Left ventricle myocardium inferior (tissue), 1 donor: Measurements from ENCODE around the gene CDC25A. TPM values are rescaled to one million over a fixed set of nuclear protein-coding genes. Genes with fewer than 3 reads are reported as not detected.
A peak's percentile ranks its signal among the peaks of the same experiment; 100 is the strongest.

ENCODE experiments used
- DNase-seq: peaks from one replicate; pipeline ENCODE4 v3.0.0-alpha.2; 2020
- H3K27ac ChIP-seq: fragments of 200-600 bp; replicated peaks from 2 replicates; pipeline ENCODE4 v1.8.0; 2021
- H3K27me3 ChIP-seq: fragments of 200-600 bp; 2 replicates; pipeline ENCODE4 v1.8.0; 2021; ENCODE audit warnings: low read depth
- H3K36me3 ChIP-seq: fragments of 200-600 bp; 2 replicates; pipeline ENCODE4 v1.8.0; 2021
- H3K4me1 ChIP-seq: fragments of 200-600 bp; 2 replicates; pipeline ENCODE4 v1.8.0; 2021
- H3K4me3 ChIP-seq: fragments of 200-600 bp; 2 replicates; pipeline ENCODE4 v1.8.0; 2021; ENCODE audit warnings: mild to moderate bottlenecking, moderate library complexity
- H3K9me3 ChIP-seq: fragments of 200-600 bp; replicated peaks from 2 replicates; pipeline ENCODE4 v1.8.0; 2021
- CTCF ChIP-seq: fragments of 200-600 bp; IDR thresholded peaks from 2 replicates; pipeline ENCODE4 v1.8.0; 2021; ENCODE audit warnings: antibody characterized with exemption, mild to moderate bottlenecking, borderline replicate concordance
- intact Hi-C: fragments of 100-400 bp; cut with micrococcal nuclease; formaldehyde crosslinking; loops from one replicate; pipeline ENCODE4 v1.11.0; 2022
- total RNA-seq: library from RNA; stranded (reverse); fragmentation: NEBNext Ultra II Directional; extraction: Animal tissue kit (Norgen Biotek cat#: 25700); gene quantifications from one replicate; pipeline ENCODE4 v1.2.1, GENCODE V29; 2021
- donor health status: DM: no; HTN: yes; CAD: no; lungs with severe emphysema.

CDC25A gene
- total RNA-seq, 1 donor from 2014 or later, result 0.52 TPM

DNA sequence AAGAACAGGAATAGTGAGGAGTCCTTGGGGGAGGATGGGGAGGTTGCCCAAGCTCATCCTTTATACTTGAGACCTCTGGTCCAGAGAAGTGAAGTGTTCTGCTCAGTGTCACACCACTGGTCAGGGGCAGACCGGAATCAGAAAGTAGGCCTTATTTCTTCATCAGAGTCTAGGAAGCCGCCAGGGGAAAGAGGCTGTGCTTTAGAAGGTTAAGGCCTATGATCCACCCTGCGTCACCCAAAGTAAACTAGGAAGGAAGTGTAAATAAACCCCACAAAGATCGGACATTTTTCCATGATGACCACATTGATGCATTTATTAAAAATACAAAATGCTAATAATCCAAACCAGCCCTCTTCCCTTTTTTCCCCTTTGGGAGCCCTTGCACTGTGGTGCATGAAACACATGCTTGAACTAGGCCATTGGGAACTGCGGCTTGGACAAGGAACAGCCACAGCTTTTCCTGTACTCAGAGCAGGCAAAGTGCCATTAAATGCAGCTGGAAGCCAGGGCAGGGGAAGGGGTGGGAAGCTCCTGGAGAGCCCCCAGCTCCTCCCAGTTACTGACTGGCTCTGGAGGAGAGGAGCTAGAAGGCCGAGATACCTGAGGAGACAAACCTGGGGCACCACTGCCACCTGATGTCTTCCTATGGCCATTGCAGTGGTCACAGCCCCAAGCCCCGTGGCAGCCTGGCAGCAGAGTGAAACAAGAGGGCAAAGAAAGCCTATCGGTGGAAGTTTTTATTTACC lies 37.0 kb downstream of the CDC25A start:
- peak overlapping the region; percentile 12 for H3K4me3 ChIP-seq
- peak overlapping the region; percentile 78 for H3K27ac ChIP-seq
- H3K36me3 ChIP-seq, result no peaks in the 10 kb centered on the region
- H3K9me3 ChIP-seq, result no peaks in the 10 kb centered on the region
- peak; percentile 72 for DNase-seq
- peaks cover 21% of the 10 kb centered on the region for H3K4me1 ChIP-seq
- no peaks in the 10 kb centered on the region for H3K27me3 ChIP-seq
- peak; percentile 93 for TF ChIP-seq CTCF
- intact Hi-C loops, result loop anchor here (10.0 kb wide), 1 partner anchor 166 kb away; no protein-coding TSS in a partner anchor

DNA sequence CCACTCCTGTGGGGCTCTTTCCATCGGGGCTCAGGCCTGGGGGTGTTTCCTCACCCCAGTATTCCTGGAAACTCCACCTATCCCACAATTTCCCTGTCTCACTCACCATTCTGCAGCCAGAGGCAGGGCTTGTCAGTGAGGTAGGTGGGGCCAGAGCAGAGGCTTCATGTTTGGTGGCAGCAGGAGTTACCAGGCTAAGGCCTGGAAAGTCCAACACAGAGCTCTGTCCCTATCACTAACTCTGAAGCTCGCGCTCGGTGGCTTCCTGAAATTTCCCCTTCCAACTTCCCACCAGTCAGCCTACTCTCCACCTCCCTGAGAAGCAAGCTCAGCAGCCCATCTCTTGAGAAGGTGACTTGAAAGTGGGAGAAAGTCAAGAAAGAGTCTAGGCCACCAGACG lies 44.2 kb downstream of the CDC25A start:
- TF ChIP-seq CTCF, result no peak
- no peaks in the 10 kb centered on the region for H3K36me3 ChIP-seq
- H3K4me3 ChIP-seq, result no peak overlapping the region
- H3K27me3 ChIP-seq, result no peaks in the 10 kb centered on the region
- H3K9me3 ChIP-seq, result no peaks in the 10 kb centered on the region
- peak overlapping the region; percentile 61 for H3K27ac ChIP-seq
- peaks cover 22% of the 10 kb centered on the region for H3K4me1 ChIP-seq
- intact Hi-C loops, result no loop called here
- DNase-seq, result no peak

DNA sequence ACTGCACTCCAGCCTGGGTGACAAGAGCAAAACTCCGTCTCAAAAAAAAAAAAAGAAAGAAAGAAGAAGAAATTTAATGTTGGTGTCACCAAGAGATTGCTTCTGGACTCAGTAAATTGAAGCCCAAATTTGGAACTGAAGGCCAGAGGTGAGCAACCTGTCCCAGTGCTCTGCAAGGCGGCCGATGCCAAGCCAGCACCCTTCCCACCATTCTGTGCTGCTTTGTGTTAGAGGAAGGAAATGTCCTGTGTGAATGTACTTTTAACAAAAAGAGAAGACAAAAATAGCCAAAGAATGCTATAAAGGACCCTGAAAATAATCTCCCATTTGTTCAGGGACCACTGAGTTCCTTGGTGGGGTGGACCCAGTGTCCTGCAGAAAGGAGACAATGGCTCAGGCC lies 44.6 kb downstream of the CDC25A start:
- no peaks in the 10 kb centered on the region for H3K9me3 ChIP-seq
- no peak for DNase-seq
- peaks cover 22% of the 10 kb centered on the region for H3K4me1 ChIP-seq
- H3K4me3 ChIP-seq, result no peak overlapping the region
- intact Hi-C loops, result no loop called here
- no peaks in the 10 kb centered on the region for H3K36me3 ChIP-seq
- peak overlapping the region; percentile 61 for H3K27ac ChIP-seq
- no peaks in the 10 kb centered on the region for H3K27me3 ChIP-seq
- TF ChIP-seq CTCF, result no peak

GRCh38 chr3:48142316-48142870 lies 45.8 kb downstream of the CDC25A start:
- H3K4me3 ChIP-seq, result no peak overlapping the region
- intact Hi-C loops, result no loop called here
- no peak for TF ChIP-seq CTCF
- no peaks in the 10 kb centered on the region for H3K9me3 ChIP-seq
- DNase-seq, result no peak
- no peaks in the 10 kb centered on the region for H3K27me3 ChIP-seq
- peaks cover 22% of the 10 kb centered on the region for H3K4me1 ChIP-seq
- peak overlapping the region; percentile 2 for H3K27ac ChIP-seq
- no peaks in the 10 kb centered on the region for H3K36me3 ChIP-seq

- Histone ChIP-seq H3K27ac (peak overlapping the region; percentile 61), H3K4me1 (peaks cover 22% of the 10 kb centered on the region), H3K9me3 (no peaks in the 10 kb centered on the region), H3K4me3 (no peak overlapping the region), H3K36me3 (no peaks in the 10 kb centered on the region), H3K27me3 (no peaks in the 10 kb centered on the region)
- no peak for DNase-seq
- intact Hi-C loops, result no loop called here
- TF ChIP-seq CTCF, result no peak
Observed at GRCh38 chr3:48141604-48142137, 46.5 kb downstream of the CDC25A start.
